Neural crest cell (in vitro differentiated cells): ENCODE data around the gene PDE11A. TPM values are rescaled to one million over a fixed set of nuclear protein-coding genes. Genes with fewer than 3 reads are reported as not detected.
A peak's percentile ranks its signal among the peaks of the same experiment; 100 is the strongest.

ENCODE experiments used
- DNase-seq: peaks from one replicate; pipeline ENCODE4 v3.0.0; 2021; ENCODE audit warnings: low read depth, mixed read lengths, low spot score
- H3K27ac Mint-ChIP-seq: one replicate; pipeline ENCODE4 v1.8.0; 2021; ENCODE audit warnings: mild to moderate bottlenecking, mixed read lengths; ENCODE audit not compliant: unreplicated experiment
- H3K27me3 Mint-ChIP-seq: 2 replicates; pipeline ENCODE4 v1.8.0; 2021; ENCODE audit warnings: low read depth, mild to moderate bottlenecking, mixed read lengths
- H3K36me3 Mint-ChIP-seq: 2 replicates; pipeline ENCODE4 v1.8.0; 2021; ENCODE audit warnings: low read depth, mild to moderate bottlenecking, mixed read lengths
- H3K4me1 Mint-ChIP-seq: 2 replicates; pipeline ENCODE4 v1.8.0; 2021; ENCODE audit warnings: mixed read lengths
- H3K4me3 Mint-ChIP-seq: one replicate; pipeline ENCODE4 v1.8.0; 2021; ENCODE audit warnings: mild to moderate bottlenecking, mixed read lengths
- H3K9me3 Mint-ChIP-seq: 2 replicates; pipeline ENCODE4 v1.8.0; 2021; ENCODE audit warnings: mixed read lengths
- total RNA-seq: library from RNA; stranded (reverse); gene quantifications from 2 replicates; pipeline ENCODE4 v1.2.1, GENCODE V29; 2021
- TF ChIP-seq, protein P1 (sequence below): fragments of 200-600 bp; sonication (generic); conservative IDR thresholded peaks from 2 replicates; pipeline ENCODE4 v1.5.0; 2021; ENCODE audit warnings: antibody characterized with exemption, mild to moderate bottlenecking

The PDE11A gene
- total RNA-seq, 1 donor from 2014 or later: 0.28 TPM

- Mint-ChIP-seq H3K4me1 (peaks cover 23% of the 10 kb centered on the region), H3K36me3 (no peaks in the 10 kb centered on the region), H3K27ac (no peak overlapping the region), H3K27me3 (no peaks in the 10 kb centered on the region), H3K9me3 (no peaks in the 10 kb centered on the region), H3K4me3 (no peak overlapping the region)
- DNase-seq: peak; percentile 87
- TF ChIP-seq, protein P1, sequence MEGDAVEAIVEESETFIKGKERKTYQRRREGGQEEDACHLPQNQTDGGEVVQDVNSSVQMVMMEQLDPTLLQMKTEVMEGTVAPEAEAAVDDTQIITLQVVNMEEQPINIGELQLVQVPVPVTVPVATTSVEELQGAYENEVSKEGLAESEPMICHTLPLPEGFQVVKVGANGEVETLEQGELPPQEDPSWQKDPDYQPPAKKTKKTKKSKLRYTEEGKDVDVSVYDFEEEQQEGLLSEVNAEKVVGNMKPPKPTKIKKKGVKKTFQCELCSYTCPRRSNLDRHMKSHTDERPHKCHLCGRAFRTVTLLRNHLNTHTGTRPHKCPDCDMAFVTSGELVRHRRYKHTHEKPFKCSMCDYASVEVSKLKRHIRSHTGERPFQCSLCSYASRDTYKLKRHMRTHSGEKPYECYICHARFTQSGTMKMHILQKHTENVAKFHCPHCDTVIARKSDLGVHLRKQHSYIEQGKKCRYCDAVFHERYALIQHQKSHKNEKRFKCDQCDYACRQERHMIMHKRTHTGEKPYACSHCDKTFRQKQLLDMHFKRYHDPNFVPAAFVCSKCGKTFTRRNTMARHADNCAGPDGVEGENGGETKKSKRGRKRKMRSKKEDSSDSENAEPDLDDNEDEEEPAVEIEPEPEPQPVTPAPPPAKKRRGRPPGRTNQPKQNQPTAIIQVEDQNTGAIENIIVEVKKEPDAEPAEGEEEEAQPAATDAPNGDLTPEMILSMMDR: peak; percentile 91
Measured at GRCh38 chr2:177906041-177906718, 166.4 kb downstream of the PDE11A start.

DNA sequence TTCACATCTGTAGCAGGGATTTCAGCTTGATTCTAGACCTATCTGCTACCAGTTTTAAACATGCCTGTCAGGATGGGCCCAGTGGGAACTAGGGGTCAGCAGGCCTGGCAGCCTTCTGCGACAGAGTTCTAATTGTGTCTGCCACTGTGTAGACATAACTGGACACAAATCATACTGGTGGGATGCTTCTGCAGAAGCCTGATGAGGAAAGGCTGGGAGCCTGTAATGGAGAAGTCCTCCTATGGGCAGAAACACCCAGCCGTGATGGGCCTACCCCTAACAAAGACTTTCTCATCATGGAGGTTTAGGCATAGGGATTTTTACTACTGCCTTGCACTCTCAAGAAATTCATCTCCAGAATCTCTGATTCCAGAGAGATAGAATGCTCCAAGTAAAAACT is 166.9 kb downstream of the PDE11A start:
- Mint-ChIP-seq H3K4me3 (no peak overlapping the region), H3K27me3 (no peaks in the 10 kb centered on the region), H3K36me3 (no peaks in the 10 kb centered on the region), H3K9me3 (no peaks in the 10 kb centered on the region), H3K27ac (no peak overlapping the region), H3K4me1 (peaks cover 20% of the 10 kb centered on the region)
- no peak for DNase-seq
- TF ChIP-seq, protein P1: no peak

- Mint-ChIP-seq H3K27ac (no peak overlapping the region), H3K9me3 (no peaks in the 10 kb centered on the region), H3K4me3 (no peak overlapping the region), H3K36me3 (no peaks in the 10 kb centered on the region), H3K4me1 (peaks cover 8% of the 10 kb centered on the region), H3K27me3 (no peaks in the 10 kb centered on the region)
- no peak for DNase-seq
- TF ChIP-seq, protein P1: no peak
Measured at GRCh38 chr2:177902395-177903163, 170.0 kb downstream of the PDE11A start.

DNA sequence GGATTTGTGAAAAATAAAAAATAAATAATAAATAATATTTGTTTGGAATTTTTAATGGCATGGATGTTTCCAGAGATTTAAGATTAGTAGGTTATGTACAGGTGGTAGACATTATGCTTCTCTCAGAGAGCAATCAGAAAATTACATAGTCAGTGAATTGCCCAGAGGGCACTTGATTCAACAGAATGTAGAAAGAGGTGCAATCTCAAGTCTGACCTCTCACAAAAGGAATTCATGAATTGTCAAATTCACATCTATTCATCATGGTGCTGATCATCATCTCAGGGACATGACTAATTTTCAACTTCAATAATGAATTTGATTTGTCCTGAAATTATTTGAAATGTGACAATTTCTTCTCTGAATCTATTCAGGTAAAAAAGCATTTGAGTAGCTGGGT is 172.5 kb downstream of the PDE11A start:
- Mint-ChIP-seq H3K4me3 (no peak overlapping the region), H3K4me1 (peaks cover 8% of the 10 kb centered on the region), H3K36me3 (no peaks in the 10 kb centered on the region), H3K9me3 (no peaks in the 10 kb centered on the region), H3K27ac (no peak overlapping the region), H3K27me3 (no peaks in the 10 kb centered on the region)
- TF ChIP-seq, protein P1: no peak
- DNase-seq: no peak

DNA sequence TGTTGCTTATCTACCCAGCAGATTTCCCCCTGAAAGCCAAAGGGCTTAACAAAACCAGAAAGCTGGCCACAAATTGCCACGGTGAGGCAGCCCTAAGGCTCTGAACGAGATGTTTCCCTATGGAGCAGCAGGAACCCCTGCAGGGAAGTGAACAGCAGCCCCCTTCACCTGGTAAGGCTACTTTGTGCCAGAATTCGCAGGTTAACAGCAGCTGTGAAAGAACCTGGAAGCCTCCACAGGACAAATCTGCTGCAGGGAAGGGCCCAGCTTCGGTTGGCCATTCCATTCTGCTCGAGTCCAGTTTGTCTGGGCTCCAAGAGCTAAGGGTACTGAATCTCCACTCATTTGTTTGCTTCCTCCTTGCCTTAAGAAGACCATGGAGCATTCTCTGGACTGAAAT is 175.3 kb downstream of the PDE11A start:
- Mint-ChIP-seq H3K9me3 (no peaks in the 10 kb centered on the region), H3K27ac (no peak overlapping the region), H3K4me1 (peaks cover under 1% of the 10 kb centered on the region), H3K27me3 (no peaks in the 10 kb centered on the region), H3K36me3 (no peaks in the 10 kb centered on the region), H3K4me3 (no peak overlapping the region)
- TF ChIP-seq, protein P1: no peak
- no peak for DNase-seq
